Adrenal gland (tissue), 5 donors: ENCODE data around the gene MPDZ.

Experiments
- POLR2A ChIP-seq, 2 donors: fragments of 450-650 bp; IDR thresholded peaks; one replicate each; pipeline ENCODE4 v1.6.1; 2017; ENCODE audit warnings: antibody characterized with exemption in 2 of 2, mild to moderate bottlenecking in 2 of 2, moderate library complexity in 1 of 2
- TF ChIP-seq, protein P1 (sequence below), 6 experiments: fragments of 450-650 bp in 4 of 6; fragments of 200-600 bp in 2 of 6; sonication (generic) in 1 of 6; IDR thresholded peaks; 1 replicate in 5 of 6; 2 replicates in 1 of 6; pipeline versions ENCODE4 v1.5.1 to v1.8.0; 2016 to 2021; ENCODE audit warnings: antibody characterized with exemption in 6 of 6, mild to moderate bottlenecking in 2 of 6, moderate library complexity in 1 of 6
- donor health status: DM: no; HTN: no; CAD: no.

DNA sequence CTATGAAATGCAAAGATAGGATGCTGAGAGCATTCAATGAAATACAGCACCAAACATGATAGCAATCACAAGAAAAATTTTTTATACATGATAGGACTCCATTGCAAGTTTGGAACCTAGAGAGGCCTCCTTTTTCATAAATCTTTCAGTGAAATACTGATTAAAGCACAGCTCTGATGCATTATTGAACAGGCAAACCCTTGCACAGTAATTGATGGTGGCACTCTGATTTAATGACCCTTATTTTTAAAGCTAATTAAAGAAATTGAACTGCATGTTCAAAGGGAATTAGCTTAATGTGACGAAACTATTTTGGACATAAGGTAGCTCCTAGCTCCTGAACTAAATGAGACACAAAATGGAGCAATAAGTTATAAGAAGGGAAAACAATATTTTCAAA is 44.6 kb downstream of the MPDZ start:
- TF ChIP-seq, protein P1, sequence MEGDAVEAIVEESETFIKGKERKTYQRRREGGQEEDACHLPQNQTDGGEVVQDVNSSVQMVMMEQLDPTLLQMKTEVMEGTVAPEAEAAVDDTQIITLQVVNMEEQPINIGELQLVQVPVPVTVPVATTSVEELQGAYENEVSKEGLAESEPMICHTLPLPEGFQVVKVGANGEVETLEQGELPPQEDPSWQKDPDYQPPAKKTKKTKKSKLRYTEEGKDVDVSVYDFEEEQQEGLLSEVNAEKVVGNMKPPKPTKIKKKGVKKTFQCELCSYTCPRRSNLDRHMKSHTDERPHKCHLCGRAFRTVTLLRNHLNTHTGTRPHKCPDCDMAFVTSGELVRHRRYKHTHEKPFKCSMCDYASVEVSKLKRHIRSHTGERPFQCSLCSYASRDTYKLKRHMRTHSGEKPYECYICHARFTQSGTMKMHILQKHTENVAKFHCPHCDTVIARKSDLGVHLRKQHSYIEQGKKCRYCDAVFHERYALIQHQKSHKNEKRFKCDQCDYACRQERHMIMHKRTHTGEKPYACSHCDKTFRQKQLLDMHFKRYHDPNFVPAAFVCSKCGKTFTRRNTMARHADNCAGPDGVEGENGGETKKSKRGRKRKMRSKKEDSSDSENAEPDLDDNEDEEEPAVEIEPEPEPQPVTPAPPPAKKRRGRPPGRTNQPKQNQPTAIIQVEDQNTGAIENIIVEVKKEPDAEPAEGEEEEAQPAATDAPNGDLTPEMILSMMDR (IDR thresholded peaks at IDR 0.05), result no peak
- no peak for TF ChIP-seq POLR2A (IDR thresholded peaks at IDR 0.05)
